Kidney (tissue), 14 donors: ENCODE measurements around the gene SEC11A. TPM values are rescaled to one million over a fixed set of nuclear protein-coding genes. Genes with fewer than 3 reads are reported as not detected.

Experiments used
- DNase-seq, 5 donors: peaks; one replicate each; pipeline ENCODE4 v3.0.0-alpha.2; 2013 to 2020
- FAIRE-seq: peaks from 2 replicates; lab custom pipeline; 2012; peaks lifted over from hg19 to GRCh38; lab: Jason Lieb, UNC
- H3K27ac ChIP-seq, 2 donors: one replicate each; pipeline ENCODE4 v1.7.0; 2013; ENCODE audit warnings: low read depth in 2 of 2, low read length in 2 of 2, inconsistent platforms in 1 of 2
- H3K27me3 ChIP-seq: one replicate; pipeline ENCODE4 v1.7.1; 2013; ENCODE audit warnings: low read length, inconsistent platforms; ENCODE audit not compliant: control insufficient read depth, insufficient read depth
- H3K36me3 ChIP-seq, 3 donors: one replicate each; pipeline versions ENCODE4 v1.7.0 to v1.7.1; 2013; ENCODE audit warnings: low read length in 3 of 3, control low read depth in 1 of 3, inconsistent platforms in 1 of 3; ENCODE audit not compliant: insufficient read depth in 3 of 3, control insufficient read depth in 2 of 3
- H3K4me1 ChIP-seq, 3 donors: one replicate each; pipeline versions ENCODE4 v1.7.0 to v1.7.1; 2013; ENCODE audit warnings: low read length in 3 of 3, inconsistent platforms in 1 of 3, low read depth in 1 of 3; ENCODE audit not compliant: control insufficient read depth in 2 of 3, insufficient read depth in 2 of 3
- H3K4me3 ChIP-seq, 3 donors: one replicate each; pipeline versions ENCODE4 v1.7.0 to v1.8.1; 2013; ENCODE audit warnings: low read length in 3 of 3, control low read depth in 1 of 3, inconsistent platforms in 1 of 3
- H3K9ac ChIP-seq, 3 donors: one replicate each; pipeline versions ENCODE4 v1.7.0 to v1.7.1; 2013; ENCODE audit warnings: low read length in 3 of 3, control low read depth in 1 of 3, inconsistent platforms in 1 of 3
- H3K9me3 ChIP-seq, 3 donors: one replicate each; pipeline versions ENCODE4 v1.7.0 to v1.7.1; 2013; ENCODE audit warnings: low read length in 3 of 3, control low read depth in 1 of 3, inconsistent platforms in 1 of 3; ENCODE audit not compliant: control insufficient read depth in 2 of 3, insufficient read depth in 1 of 3
- CTCF ChIP-seq: IDR thresholded peaks from 3 replicates; pipeline ENCODE4 v1.5.1; 2012; ENCODE audit warnings: mild to moderate bottlenecking, moderate library complexity, borderline replicate concordance; ENCODE audit not compliant: insufficient read depth; ENCODE audit errors: extremely low read depth
- intact Hi-C: fragments of 100-400 bp; cut with DNase I; formaldehyde crosslinking; loops from one replicate; pipeline ENCODE4 v1.11.1; 2022
- polyA plus RNA-seq: library from polyadenylated mRNA; stranded (reverse); fragments of 350-450 nt; fragmentation: Illumina TruSeq; extraction: RNeasy Lipid Tissue Mini Kit (QIAGEN cat#74804); gene quantifications from one replicate; pipeline ENCODE4 v1.2.3, GENCODE V29; 2014; ENCODE audit warnings: low read depth, low replicate concordance; ENCODE audit not compliant: insufficient read depth
- total RNA-seq: library from RNA; stranded (reverse); fragmentation: NEBNext Ultra II Directional; extraction: Animal tissue kit (Norgen Biotek cat#: 25700); gene quantifications from one replicate; pipeline ENCODE4 v1.2.1, GENCODE V29; 2021
- donor health status: control.
- donor health status: control.
- donor health status: control.
- donor health status: control.
- donor health status: control.
- donor health status: DM: yes; HTN: yes; CAD: no.
- donor health status: Normal renal cell carcinoma (clear cell type).

SEC11A gene
- total and polyA plus RNA-seq, 2 donors from 2014 or later: 147 to 161 TPM

- Histone ChIP-seq H3K9me3 (no peaks in the 10 kb centered on the region), H3K4me3 (peak overlapping the region in 2 of 3 donors; percentile 48 to 94), H3K4me1 (peaks cover 0 to 34% (median 30%) of the 10 kb centered on the region in 3 donors), H3K36me3 (no peaks in the 10 kb centered on the region), H3K27me3 (no peaks in the 10 kb centered on the region), H3K27ac (peak overlapping the region in 1 of 2 donors; percentile 32), H3K9ac (peak overlapping the region in 2 of 3 donors; percentile 46 to 60)
- TF ChIP-seq CTCF: no peak
- no peak for FAIRE-seq
- intact Hi-C loops: no loop called here
- no peak for DNase-seq
Observed at GRCh38 chr15:84750583-84751092, 34.7 kb upstream of the SEC11A start.

GRCh38 chr15:84749111-84749991, 33.4 kb upstream of the SEC11A start:
- H3K9me3 ChIP-seq: no peaks in the 10 kb centered on the region
- intact Hi-C loops: no loop called here
- peak overlapping the region; percentile 70 to 94 (median 78) for H3K4me3 ChIP-seq
- peak; percentile 25 to 80 (median 49) for DNase-seq
- H3K9ac ChIP-seq: peak overlapping the region; percentile 50 to 99 (median 76)
- no peak for TF ChIP-seq CTCF
- no peaks in the 10 kb centered on the region for H3K36me3 ChIP-seq
- H3K27ac ChIP-seq: peak overlapping the region; percentile 95 to 96
- peaks cover 0 to 34% (median 31%) of the 10 kb centered on the region in 3 donors for H3K4me1 ChIP-seq
- no peaks in the 10 kb centered on the region for H3K27me3 ChIP-seq
- FAIRE-seq: no peak

DNA sequence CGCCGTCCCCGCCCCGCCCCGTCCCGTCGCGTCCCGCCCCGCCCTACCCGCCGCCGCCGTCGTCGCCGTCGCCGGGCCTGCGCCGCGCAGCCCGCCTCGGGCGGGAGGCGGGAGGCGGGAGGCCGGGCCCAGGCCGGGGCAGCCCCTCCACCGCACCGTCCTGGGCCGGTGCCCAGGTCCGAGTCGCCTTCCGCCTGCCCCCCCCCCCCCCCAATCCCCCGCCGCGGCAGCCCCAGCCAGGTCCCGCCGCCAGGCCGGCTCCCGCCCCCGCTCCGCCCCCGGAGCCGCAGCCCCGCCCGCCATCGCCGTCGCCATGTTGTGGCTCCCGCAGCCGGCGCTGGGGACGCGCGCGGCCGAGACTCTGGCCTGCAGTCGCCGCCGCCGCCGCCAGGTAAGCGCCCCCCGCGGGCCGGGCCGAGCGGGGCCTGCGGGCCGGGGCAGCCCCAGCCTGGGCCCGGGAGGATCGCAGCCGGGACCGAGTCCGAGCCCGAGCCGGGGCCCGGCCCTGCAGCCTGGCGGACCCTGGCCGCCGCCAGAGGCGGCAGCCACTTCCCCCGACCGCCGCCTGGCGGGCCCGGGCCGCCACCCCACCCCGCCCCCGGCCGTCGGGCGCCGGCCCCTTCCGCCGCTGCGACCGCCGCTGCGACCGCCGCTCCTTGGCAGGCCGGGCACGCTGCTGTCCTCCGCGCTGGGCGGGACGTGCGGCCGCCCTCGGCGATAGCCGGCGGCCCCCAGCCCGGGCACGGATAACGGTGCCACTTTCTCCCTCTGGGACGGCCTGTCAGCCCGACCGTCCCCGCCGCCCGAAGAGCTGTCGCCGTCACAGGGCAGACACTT, 32.6 kb upstream of the SEC11A start, which contains the start of gene ZNF592:
TSS of gene ZNF592 (plus strand) at position 319 of the 837 bp plus-strand sequence. CDS start 34,084 bp downstream, outside the sequence.
- Histone ChIP-seq H3K9me3 (no peaks in the 10 kb centered on the region), H3K27me3 (no peaks in the 10 kb centered on the region), H3K36me3 (no peaks in the 10 kb centered on the region), H3K4me1 (peaks cover 0 to 28% (median 28%) of the 10 kb centered on the region in 3 donors), H3K27ac (peak within 1 kb of the TSS; percentile 98 to 99), H3K4me3 (peak within 1 kb of the TSS; percentile 78 to 94 (median 94)), H3K9ac (peak within 1 kb of the TSS; percentile 76 to 99 (median 95))
- FAIRE-seq: no peak
- TF ChIP-seq CTCF: peak; percentile 2
- DNase-seq: peak; percentile 74 to 95 (median 88)
- intact Hi-C loops: no loop called here
